HG03342 (cell line): ENCODE results near the gene ATP4A.

Experiments
- ATAC-seq: cut with Tn5 transposase; IDR thresholded peaks from one replicate; pipeline ENCODE4 v1.9.1; 2021; ENCODE audit warnings: mild to moderate bottlenecking, moderate library complexity; ENCODE audit not compliant: unreplicated experiment

The ATP4A gene

DNA sequence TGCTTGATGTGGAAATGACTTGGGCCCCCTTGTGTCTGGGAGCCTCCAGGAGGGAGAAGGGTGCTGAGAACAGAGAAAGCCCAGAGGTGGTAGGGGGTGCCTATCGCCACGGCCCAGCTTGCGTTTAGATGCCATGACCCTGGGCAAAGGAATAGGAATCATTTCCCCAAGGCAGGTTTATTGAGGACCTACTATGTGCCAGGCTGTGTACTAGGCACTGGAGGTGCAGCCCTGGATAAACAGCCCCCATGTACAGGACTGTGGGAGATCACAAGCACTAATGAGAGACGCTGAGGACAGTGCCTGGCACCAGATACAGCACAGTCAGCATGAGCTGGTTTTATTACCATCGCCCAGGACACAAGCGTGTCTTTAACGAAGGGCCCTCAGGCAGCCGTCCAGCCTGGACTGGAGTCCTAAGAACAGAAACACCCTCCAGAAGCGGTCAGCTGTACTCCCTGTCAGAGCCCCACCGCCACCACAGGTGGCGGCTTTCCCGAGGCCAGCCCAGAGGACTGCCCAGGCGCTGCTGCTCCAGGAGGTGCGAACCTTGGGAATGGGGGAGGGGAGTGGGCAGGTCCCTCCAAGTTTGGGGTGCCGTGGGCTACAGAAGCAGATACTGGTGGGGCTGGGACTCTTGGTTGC, 13.5 kb downstream of the ATP4A start:
- no peak for ATAC-seq

DNA sequence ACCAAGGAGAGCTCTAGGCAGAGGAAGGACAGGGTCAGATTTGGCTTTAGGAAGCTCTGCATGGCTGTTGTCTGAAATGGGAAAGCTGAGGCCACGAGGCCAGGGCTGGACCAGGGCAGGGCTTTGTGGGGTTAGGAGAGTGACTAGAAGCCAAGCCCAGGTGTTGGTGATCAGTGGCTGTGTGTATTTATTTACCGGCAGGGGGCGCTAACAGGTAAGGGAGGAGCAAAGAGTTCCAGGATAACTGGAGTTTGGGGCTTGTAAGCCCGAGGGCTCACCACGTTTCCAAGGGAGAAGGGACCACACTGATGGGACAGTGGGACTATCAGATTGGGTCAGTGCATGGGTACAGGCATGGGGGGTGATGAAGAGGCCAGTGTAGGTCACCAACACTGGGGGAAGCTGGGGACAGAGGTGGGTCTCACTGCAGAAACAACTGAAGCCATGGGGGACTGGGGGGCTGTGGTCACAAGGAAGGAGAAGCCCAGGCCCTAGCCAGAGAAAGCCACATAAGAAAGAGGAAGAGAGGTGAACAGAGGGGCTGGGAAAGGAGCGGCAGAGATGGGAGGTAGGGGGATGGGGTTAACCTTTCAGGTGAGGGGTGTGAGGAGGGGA, 14.2 kb downstream of the ATP4A start:
- ATAC-seq = no peak

DNA sequence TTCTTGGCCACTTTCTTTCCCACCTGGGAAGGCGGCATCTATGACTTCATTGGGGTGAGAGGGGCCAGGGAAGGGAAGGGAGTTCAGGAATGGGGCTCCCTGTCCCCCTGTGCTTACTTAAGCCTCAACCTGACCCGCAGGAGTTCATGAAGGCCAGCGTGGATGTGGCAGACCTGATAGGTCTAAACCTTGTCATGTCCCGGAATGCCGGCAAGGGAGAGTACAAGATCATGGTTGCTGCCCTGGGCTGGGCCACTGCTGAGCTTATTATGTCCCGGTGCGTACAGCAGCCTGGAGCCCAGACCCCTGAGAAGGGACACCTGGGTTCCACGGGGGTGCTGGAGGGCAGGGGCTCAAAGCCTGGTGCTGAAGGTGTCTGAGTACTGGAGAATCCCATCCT, 16.9 kb downstream of the ATP4A start:
- no peak for ATAC-seq

DNA sequence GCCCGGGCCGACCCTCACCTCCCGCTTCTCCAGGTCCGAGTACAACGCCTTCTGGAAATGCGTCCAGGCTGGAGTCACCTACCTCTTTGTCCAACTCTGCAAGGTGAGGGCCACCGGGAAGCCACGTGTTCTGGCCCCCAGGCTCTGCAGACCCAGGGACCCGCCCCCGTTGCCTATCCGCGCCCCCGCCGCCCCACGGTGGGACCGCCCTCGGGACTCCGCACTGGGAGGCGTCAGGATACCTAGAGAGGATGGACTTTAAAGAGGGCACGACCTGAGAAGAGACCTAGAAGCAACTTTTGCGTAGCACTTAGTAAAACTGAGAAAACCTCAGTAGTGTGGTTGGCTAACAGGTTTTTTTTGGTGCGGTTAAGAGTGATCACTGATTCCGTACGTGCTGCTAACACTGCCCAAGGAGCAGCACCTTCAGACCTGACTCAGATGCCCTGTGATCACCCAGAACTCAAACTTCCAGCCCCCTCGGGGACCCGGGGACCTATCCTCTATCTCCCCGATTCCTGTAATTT, 17.5 kb downstream of the ATP4A start:
- peak; percentile 32 for ATAC-seq

DNA sequence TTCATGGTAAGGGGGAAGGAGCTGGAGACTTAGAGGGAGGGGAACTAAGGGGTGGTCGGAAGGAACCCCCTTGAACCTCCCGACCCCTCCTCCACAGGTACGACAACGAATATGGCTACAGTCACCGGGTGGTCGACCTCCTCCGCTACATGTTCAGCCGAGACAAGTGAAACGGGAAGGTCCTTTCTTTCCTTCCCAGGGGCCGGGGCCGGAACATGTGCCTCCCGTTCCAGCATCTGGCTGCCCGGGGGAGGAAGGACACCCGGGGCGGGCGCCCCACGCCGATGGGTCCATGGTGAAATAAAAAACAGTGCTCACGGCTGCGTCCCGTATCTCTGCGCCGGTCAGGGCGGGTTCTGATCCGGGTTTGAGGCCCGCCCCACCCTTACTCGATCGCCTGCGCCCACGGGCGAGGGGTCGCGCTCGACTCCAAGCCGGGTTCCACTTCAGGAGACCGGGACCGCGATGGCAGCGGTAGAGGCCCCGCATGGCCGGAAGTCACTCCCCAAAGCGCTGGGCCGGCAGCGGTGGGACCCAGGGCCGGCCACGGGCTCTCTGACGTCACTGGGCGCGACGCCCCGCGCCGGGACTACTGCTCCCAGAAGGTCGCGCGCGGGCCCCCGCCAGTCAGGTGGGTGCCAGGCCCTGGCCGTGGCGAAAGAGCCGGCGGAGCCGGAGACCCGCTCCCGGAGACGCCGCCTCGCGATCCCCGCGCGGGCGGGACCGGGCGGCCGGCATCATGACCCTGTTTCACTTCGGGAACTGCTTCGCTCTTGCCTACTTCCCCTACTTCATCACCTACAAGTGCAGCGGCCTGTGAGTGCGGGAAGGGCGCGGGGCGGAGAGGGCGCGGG, 18.2 kb downstream of the ATP4A start, which contains the start of gene TMEM147:
Gene TMEM147 (plus strand): TSS at position 626 of the 854 bp plus-strand sequence. CDS start 114 bp downstream, at position 740.
- ATAC-seq = peak; percentile 73

DNA sequence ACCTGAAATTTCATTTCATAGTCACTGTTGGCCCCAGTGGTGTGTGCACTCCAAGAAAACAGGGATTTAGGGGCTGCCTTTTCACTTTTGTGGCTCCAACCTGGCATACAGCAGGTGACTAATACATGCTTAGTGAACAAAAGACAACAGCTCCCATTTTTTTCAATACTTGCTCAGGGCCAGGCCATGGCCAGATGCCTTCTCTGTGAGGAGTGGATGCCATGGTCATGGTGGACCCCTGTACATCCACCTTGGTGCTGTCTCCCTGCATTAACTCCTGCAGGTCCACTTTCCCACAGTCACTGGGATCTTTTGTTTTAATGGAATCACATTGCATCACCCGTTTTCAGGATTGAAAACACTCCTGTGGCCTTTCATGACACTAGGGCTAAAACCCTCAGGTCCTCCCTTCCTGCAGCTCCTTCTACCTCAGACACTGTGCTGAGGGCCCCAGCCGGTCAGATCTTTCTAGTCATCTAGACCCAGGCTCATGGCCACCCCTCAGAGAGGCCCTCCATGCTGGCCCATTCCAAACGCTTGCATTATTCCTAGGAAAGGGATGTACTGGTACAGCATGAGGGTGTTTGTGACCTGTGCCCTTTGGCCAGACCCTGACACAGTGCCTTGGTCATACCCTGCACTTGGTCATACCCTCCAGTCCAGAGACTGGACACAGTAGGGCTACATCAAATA, 19.2 kb downstream of the ATP4A start:
- no peak for ATAC-seq

DNA sequence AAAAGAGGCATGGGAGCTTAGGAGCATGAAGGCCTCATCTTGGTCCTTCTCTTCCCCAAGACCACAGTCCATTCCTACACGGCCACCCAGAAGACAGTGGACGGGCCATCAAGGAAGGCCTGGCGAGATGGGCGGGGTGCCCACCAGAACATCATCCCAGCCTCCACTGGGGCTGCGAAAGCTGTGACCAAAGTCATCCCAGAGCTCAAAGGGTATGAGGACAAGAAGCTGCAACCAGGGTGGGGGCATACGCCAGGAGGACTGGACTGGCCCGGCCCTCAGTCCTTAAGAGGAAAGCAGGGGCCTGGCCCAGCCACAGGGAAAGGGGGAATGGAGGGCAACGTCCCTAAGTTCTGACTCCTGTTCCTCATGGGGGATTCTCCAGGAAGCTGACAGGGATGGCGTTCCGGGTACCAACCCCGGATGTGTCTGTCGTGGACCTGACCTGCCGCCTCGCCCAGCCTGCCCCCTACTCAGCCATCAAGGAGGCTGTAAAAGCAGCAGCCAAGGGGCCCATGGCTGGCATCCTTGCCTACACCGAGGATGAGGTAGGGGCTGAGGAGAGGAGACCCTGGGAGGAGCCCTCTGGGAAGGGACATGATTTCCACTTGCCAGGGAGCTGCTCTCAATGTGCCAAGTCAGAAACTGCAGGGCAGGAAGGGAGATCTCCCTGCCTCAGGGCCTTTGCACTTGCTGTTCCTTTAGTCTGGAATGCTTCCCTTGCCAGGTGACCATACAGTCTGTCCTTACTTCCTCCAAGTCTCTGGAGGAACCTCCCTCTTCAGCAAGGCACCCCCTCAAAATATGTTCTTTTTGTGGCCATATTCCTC, 20.0 kb downstream of the ATP4A start:
- ATAC-seq = no peak

DNA sequence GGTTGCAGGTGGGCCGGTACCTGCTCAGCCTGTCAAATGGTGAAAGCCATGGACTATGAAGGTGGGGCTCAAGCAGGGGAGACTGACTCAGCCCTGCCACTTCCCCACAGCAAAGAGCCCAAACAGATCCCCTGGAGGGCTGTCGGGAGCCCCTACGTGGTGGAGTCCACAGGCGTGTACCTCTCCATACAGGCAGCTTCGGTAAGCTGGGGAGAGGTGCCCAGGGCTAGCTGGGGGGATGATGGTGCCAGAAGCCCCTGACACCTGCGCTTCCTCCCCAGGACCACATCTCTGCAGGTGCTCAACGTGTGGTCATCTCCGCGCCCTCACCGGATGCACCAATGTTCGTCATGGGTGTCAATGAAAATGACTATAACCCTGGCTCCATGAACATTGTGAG, 21.2 kb downstream of the ATP4A start:
- no peak for ATAC-seq

DNA sequence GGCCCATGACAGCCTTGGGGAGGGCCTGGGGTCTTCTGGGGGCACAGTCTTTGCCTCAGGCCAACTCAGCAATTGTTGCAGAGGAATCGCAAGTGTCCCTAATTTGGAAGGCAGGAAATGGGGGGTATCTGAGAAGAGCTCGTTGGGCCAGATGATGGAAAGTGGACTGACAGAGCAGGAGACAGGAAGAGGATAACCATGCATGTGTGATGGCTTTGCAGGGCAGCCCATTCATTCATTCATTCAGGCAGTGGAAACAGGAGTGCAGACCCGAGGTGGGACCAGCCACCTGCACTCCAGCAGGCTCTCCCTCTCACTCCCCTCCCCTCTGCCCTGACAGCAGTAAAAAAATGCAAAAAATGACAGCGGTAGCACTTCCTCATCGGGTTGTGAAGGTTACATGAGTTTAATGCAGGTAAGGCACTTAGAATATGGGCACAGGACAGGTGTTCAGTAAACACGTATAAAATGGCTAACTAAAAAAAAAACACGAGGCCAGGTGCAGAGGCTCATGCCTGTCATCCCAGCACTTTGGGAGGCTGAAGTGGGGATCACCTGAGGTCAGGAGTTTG, 23.0 kb downstream of the ATP4A start:
- no peak for ATAC-seq

DNA sequence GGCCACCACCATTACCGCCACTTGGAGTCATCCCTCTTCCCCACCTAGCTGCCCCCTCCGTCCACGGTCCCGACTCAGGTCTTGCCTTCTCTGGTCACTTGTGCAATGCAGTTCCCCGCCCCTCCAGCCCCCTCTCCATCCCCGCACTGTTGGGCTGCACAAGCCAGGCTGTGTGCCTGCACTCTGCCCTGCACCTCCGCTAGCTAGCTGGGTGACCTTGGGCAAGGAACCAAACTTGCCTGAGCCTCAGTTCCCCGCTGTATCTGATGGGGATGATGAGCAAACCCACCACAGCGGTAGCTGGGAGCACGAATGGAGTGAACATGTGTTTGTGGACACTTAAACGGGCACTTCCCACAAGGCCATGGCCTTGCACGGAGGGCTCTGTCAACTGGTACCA, 23.6 kb downstream of the ATP4A start:
- no peak for ATAC-seq

DNA sequence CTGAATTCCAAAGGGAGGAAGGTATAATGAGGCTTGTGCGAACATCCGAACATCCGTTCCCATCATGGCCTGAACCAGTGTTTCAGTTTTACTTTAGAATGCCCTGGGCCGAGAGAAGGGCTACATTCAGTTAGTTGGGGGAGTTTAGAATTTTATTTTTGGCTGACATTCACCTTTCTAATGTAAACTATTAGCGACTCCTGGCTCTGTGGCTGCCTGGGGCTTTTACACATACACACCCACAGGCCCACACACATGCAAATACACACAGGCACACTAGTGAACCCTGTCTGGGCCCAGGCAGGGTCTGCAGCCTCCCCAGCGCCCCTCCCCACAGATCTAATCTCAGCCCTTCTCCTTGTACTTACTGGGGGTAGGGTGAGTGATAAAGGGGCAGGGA, 24.1 kb downstream of the ATP4A start:
- ATAC-seq = no peak

DNA sequence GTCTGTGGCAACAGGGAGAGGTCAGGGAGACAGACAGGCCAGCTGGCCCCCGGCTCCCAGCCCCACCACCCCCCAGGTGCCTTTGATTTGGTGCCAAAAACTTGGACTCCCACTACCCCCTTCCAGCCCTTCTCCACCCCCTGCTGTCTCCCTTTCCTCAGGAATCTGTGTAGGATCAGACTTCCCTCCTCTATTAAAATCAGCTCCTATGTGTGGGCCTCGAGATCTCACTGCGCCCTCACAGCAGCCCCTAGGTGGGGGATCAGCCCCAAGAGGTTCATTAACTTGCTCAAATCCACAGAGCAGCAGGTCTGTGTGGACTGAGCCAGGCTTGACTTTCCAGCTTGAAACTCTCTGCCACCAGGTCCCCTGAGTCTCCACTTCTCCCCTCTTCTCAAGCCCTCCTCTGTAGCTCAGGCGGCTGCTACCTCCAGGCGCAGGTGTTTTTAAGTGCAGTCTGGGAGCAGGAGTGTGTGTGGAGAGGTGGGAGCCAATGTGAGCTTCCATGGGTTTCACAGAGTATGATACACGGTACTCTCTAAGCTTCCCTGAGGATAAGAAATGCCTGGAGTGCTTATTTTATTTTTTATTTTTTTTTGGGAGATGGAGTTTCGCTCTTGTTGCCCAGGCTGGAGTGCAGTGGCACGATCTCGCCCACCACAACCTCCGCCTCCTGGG, 28.5 kb downstream of the ATP4A start:
- ATAC-seq = no peak

DNA sequence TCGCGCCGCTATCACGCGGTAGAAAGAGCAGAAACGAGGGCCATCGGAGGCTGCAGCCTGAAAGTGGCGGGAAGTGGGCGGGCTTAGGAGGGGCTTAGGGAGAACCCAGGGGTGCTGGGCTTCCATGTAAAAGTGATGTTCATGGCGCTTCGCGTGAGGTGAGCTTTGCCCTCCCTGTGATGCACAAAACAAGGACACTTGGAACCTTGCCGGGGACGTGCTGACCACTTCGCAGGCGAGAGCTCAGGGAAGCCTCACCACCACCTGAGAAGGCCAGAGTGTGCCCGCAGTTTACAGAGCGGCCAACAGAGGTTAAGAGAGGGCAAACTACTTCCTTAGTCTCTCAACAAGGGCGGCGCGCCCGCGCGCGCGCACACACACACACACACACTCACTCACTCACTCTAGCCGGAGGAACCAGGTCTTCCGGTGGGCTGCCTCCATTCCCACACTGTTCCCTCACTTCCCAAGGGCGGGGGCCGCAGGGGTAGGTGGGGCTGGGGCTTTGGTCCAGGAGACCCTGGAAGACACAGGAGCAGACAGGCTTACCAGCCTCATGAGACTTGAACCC, 29.6 kb downstream of the ATP4A start:
- ATAC-seq = no peak

DNA sequence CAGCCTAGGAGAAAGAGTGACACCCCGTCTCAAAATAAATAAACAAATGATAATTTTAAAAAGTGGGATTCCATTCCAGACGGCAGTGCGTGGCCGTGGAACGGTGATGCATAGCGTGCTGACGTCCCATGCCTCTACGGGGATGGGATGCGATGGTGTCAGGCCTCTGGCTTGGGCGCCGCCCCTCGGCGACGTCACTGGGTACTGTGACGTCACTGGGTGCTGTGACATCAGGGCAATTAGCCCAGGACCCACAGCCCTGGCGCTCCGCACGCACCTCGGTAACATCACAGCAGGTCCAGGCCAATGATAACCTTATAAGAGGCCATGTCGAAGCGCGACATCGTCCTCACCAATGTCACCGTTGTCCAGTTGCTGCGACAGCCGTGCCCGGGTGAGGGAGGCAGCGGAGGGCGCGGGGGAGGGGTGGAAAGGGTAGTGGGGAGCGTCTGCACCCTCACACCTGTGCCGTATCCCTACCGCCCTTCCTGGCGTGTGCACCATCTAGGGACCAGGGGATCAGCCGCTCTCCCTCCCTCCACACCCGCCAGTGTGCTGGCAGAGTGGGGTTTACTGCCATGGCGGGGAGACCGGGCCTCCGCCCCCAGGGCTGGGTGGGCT, 30.1 kb downstream of the ATP4A start, which contains the start of gene GAPDHS:
Gene GAPDHS (plus strand): TSS at position 256 of the 621 bp plus-strand sequence. CDS start 72 bp downstream, at position 328.
- no peak for ATAC-seq

DNA sequence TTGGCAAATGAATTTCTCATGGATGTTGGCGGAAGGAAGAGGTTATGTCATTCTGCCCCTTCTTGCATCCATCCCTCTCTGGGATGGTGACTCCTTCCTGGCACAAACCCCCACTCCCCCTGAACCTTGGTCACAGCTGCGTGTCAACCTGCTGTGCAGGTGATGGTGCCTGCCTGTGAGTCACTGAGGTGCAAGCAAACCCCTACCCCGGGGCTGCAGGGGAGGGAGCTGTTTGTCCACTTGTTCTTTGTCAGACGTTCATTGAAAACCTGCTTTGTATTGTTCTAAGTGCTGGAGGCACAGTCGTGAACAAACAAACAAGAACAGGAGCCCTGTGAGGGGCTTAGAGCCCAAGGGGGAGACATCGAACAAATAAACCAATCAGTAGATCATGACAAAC, 32.2 kb downstream of the ATP4A start:
- no peak for ATAC-seq

DNA sequence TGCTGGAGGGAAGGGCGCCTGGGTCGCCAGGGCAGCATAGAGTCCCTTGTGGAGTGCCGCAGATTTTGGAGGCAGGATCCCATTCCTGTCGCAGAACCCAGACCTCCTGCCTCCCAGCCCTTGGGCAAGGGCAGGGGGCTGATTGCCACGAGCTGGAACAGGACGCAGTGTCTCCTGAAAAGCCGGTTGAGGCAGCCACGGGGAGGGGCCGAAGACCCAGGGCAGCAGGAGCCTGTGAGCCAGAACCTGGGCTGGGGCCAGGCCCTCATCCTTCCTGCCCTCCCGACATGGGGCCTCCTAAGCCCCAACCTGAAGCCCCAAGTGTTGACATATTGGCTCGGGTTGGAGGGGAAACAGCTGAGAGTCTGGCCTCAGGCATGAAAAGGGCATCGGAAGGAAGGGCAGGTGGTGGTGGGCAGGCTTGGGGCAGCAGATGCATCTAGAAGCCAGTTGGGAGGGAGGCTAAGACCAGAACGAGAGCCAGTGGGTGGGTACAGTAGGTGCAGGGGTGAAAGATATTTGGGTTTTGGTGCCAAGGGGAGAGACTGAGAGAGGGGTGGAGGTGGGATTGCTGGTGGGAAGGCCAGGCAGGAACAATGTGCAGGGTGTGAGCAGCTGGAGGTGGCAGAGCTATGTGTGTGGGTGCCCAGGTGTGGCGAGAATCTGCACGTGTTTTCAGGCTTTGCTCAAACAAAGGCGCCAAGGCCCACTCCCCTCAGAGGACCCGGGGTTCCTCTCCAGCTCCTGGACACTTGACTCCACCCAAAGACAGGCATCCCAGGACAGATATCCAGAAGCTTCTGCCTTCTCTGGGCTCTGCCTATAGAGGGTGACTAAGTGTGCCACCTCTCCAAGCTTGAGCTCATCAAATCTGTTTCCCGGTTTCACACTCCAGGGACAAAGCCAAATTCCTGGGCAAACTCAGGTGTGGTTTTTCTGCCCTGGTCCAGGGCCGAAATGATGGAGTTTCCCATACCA, 33.9 kb downstream of the ATP4A start:
- no peak for ATAC-seq
